Measurements from ENCODE around the gene DCTD. TPM values are rescaled to one million over a fixed set of nuclear protein-coding genes. Genes with fewer than 3 reads are reported as not detected.

DCTD gene
- total RNA-seq, 4 donors from 2014 or later: 35.8 to 69.4 (median 60.1) TPM

DNA sequence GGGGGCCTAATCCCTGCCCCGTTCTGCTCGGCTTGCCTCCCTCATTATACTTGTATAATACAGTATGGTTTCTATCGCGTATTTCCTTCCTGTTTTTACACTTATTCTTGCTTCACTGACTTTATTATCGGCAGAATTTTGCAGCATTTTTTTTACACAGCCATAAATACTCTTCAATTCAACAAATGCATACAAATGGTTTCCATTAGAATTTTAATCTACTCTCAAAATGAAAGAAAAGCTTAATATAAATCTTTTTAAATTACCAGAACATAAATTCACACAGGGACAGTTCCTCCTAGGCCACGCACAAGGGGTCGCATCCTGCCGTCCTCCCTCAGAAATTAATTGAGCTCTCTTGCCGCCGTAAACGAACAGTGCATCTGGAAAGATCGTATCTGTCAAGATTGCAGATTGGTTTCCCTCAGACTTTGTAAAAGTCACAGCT lies 42.9 kb downstream of the DCTD start:
- WGBS, 2 donors (ENCODE audit: low coverage in 1 of 2): 76 to 78% methylated on average over 12 of the region's 12 CpGs
- Histone ChIP-seq H3K4me3 (no peak overlapping the region), H3K27ac (no peak overlapping the region), H3K36me3 (peaks cover 0 to 41% of the 10 kb centered on the region in 2 donors), H3K4me1 (no peaks in the 10 kb centered on the region), H3K27me3 (no peaks in the 10 kb centered on the region), H3K9me3 (no peaks in the 10 kb centered on the region)
- no peak for ATAC-seq
- TF ChIP-seq POLR2A (IDR thresholded peaks at IDR 0.05): no peak
- TF ChIP-seq, protein P1, sequence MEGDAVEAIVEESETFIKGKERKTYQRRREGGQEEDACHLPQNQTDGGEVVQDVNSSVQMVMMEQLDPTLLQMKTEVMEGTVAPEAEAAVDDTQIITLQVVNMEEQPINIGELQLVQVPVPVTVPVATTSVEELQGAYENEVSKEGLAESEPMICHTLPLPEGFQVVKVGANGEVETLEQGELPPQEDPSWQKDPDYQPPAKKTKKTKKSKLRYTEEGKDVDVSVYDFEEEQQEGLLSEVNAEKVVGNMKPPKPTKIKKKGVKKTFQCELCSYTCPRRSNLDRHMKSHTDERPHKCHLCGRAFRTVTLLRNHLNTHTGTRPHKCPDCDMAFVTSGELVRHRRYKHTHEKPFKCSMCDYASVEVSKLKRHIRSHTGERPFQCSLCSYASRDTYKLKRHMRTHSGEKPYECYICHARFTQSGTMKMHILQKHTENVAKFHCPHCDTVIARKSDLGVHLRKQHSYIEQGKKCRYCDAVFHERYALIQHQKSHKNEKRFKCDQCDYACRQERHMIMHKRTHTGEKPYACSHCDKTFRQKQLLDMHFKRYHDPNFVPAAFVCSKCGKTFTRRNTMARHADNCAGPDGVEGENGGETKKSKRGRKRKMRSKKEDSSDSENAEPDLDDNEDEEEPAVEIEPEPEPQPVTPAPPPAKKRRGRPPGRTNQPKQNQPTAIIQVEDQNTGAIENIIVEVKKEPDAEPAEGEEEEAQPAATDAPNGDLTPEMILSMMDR (IDR thresholded peaks at IDR 0.05): no peak
- no peak for TF ChIP-seq POLR2AphosphoS5 (IDR thresholded peaks at IDR 0.05)
- TF ChIP-seq EP300 (IDR thresholded peaks at IDR 0.05): no peak

DNA sequence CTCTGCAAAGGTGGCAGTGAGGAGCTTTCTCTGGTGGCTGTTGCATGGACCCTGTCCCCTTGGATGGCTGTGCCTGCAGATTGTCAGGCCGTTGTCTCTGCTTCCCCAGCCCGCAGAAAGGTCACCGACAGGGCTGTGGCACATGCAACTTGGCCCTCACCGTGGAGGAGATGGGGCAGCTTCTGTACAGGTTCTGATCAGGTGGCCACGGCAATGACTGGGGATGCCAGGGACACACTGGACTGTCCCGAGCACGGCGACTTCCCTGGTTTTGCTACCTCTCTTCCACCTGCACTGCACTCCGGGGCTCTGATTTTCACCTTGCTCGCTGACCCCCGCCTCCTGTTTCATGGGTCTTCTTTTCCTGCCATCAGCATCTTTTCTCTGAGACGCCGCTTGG lies 43.5 kb downstream of the DCTD start:
- TF ChIP-seq, protein P1 (IDR thresholded peaks at IDR 0.05): no peak
- TF ChIP-seq POLR2A (IDR thresholded peaks at IDR 0.05): no peak
- TF ChIP-seq EP300 (IDR thresholded peaks at IDR 0.05): no peak
- TF ChIP-seq POLR2AphosphoS5 (IDR thresholded peaks at IDR 0.05): no peak
- peaks cover 0 to 41% of the 10 kb centered on the region in 2 donors for H3K36me3 ChIP-seq
- no peaks in the 10 kb centered on the region for H3K27me3 ChIP-seq
- no peaks in the 10 kb centered on the region for H3K4me1 ChIP-seq
- no peak overlapping the region for H3K4me3 ChIP-seq
- ATAC-seq: no peak
- H3K27ac ChIP-seq: no peak overlapping the region
- 98 to 100% methylated on average over 7 to 8 of the region's 13 CpGs for WGBS, 2 donors (ENCODE audit: low coverage in 1 of 2)
- no peaks in the 10 kb centered on the region for H3K9me3 ChIP-seq

- Histone ChIP-seq H3K9me3 (no peaks in the 10 kb centered on the region), H3K36me3 (peaks cover 0 to 41% of the 10 kb centered on the region in 2 donors), H3K27ac (no peak overlapping the region), H3K4me3 (no peak overlapping the region), H3K27me3 (no peaks in the 10 kb centered on the region), H3K4me1 (no peaks in the 10 kb centered on the region)
- 91 to 93% methylated on average over 3 to 15 of the region's 15 CpGs for WGBS, 2 donors (ENCODE audit: low coverage in 1 of 2)
- TF ChIP-seq POLR2AphosphoS5 (IDR thresholded peaks at IDR 0.05) (no peak), POLR2A (IDR thresholded peaks at IDR 0.05) (no peak), EP300 (IDR thresholded peaks at IDR 0.05) (no peak)
- TF ChIP-seq, protein P1 (IDR thresholded peaks at IDR 0.05): no peak
- no peak for ATAC-seq
Observed at GRCh38 chr4:182873289-182873688, 43.9 kb downstream of the DCTD start.

- Histone ChIP-seq H3K4me1 (no peaks in the 10 kb centered on the region), H3K4me3 (no peak overlapping the region), H3K27ac (no peak overlapping the region), H3K9me3 (no peaks in the 10 kb centered on the region), H3K36me3 (peaks cover 0 to 40% of the 10 kb centered on the region in 2 donors), H3K27me3 (no peaks in the 10 kb centered on the region)
- ATAC-seq: no peak
- TF ChIP-seq POLR2A (IDR thresholded peaks at IDR 0.05): no peak
- TF ChIP-seq, protein P1 (IDR thresholded peaks at IDR 0.05): no peak
- TF ChIP-seq EP300 (IDR thresholded peaks at IDR 0.05): no peak
- no peak for TF ChIP-seq POLR2AphosphoS5 (IDR thresholded peaks at IDR 0.05)
- WGBS, 2 donors (ENCODE audit: low coverage in 1 of 2): 89 to 96% methylated on average over 11 to 13 of the region's 13 CpGs
Observed at GRCh38 chr4:182872886-182873285, 44.3 kb downstream of the DCTD start.

DNA sequence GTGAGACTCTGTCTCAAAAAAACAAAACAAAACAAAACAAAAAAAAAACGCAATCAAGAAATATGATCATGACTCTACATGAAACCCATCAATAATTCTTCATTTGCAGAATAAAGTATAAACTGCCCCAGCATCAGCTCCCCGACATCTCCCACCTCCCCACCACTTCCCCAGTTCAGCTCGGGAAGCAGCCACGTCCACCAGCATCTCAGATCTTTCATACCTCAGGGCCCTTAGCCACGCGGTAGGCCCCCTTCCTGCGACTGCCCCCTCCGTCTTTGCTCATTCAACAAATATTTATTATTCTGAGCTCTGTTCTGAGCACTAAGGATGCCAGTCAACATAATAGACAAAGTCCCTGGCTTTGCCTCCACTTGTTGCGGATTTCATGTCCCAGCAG lies 45.6 kb downstream of the DCTD start:
- no peaks in the 10 kb centered on the region for H3K27me3 ChIP-seq
- TF ChIP-seq POLR2A (IDR thresholded peaks at IDR 0.05) (no peak), EP300 (IDR thresholded peaks at IDR 0.05) (no peak), POLR2AphosphoS5 (IDR thresholded peaks at IDR 0.05) (no peak)
- TF ChIP-seq, protein P1 (IDR thresholded peaks at IDR 0.05): no peak
- no peaks in the 10 kb centered on the region for H3K9me3 ChIP-seq
- H3K4me3 ChIP-seq: no peak overlapping the region
- H3K4me1 ChIP-seq: no peaks in the 10 kb centered on the region
- no peak for ATAC-seq
- peaks cover 0 to 27% of the 10 kb centered on the region in 2 donors for H3K36me3 ChIP-seq
- no peak overlapping the region for H3K27ac ChIP-seq
- WGBS, 2 donors (ENCODE audit: low coverage in 1 of 2): 78 to 84% methylated on average over 9 of the region's 9 CpGs

Data from gastroesophageal sphincter (tissue), 4 donors.